ENCODE measurements around the gene C19orf12. TPM values are rescaled to one million over a fixed set of nuclear protein-coding genes. Genes with fewer than 3 reads are reported as not detected.

Gene C19orf12
- total RNA-seq (2021): 17.2 and 17.5 TPM in 2 replicates
- long read RNA-seq, transcript C19orf12-202 (4 exons, 578 nt): minor isoform, 14 of 74 reads
- long read RNA-seq, transcript C19orf12-201 (3 exons, 2,464 nt): major isoform, 40 of 74 reads
- long read RNA-seq, transcript C19orf12-204 (2 exons, 1,912 nt): minor isoform, 10 of 74 reads
- long read RNA-seq, partial matches to known transcripts: 3 of 74 reads
- long read RNA-seq, other reads (novel, unspliced or antisense): 4 of 74 reads

- no peak for TF ChIP-seq CTCF (conservative IDR thresholded peaks at IDR 0.05)
- Histone ChIP-seq H3K4ac (ENCODE audit: low read depth, low read length) (no peak within 1 kb of the TSS), H3T11ph (ENCODE audit: low read length) (no peak within 1 kb of the TSS), H2BK120ac (ENCODE audit: low read depth, low read length, poor library complexity, severe bottlenecking) (no peak within 1 kb of the TSS), H3K4me1 (ENCODE audit: insufficient read depth, low read length) (no peaks in the 10 kb centered on the region), H3K23me2 (ENCODE audit: insufficient read length, low read depth, low read length, poor library complexity, severe bottlenecking) (peaks cover 4% of the 10 kb centered on the region), H4K5ac (ENCODE audit: insufficient read length, low read depth, low read length) (no peak within 1 kb of the TSS), H3K18ac (ENCODE audit: insufficient read length, low read depth, low read length) (peak within 1 kb of the TSS; percentile 1), H2AFZ (ENCODE audit: low read length) (no peak within 1 kb of the TSS), H2BK15ac (ENCODE audit: low read depth, low read length) (no peak within 1 kb of the TSS), H3K4me2 (ENCODE audit: insufficient read depth, insufficient read length, low read length) (peak within 1 kb of the TSS; percentile 58), H2BK12ac (ENCODE audit: insufficient read length, low read depth, low read length) (no peak within 1 kb of the TSS), H2AK5ac (ENCODE audit: insufficient read length, low read length) (no peak within 1 kb of the TSS), H3K27me3 (ENCODE audit: insufficient read depth, low read length) (no peaks in the 10 kb centered on the region), H3K9ac (ENCODE audit: extremely low read depth, insufficient read length, low read length) (peak within 1 kb of the TSS; percentile 46), H4K91ac (ENCODE audit: insufficient read length, low read depth, low read length) (no peak within 1 kb of the TSS), H3K27ac (ENCODE audit: insufficient read length, low read depth, low read length) (no peak within 1 kb of the TSS), H3K79me1 (ENCODE audit: insufficient read depth, low read depth, low read length, poor library complexity, severe bottlenecking) (no peaks in the 10 kb centered on the region), H2BK5ac (ENCODE audit: insufficient read length, low read length) (no peak within 1 kb of the TSS), H3K56ac (ENCODE audit: insufficient read length, low read depth, low read length) (no peak within 1 kb of the TSS), H3K79me2 (ENCODE audit: insufficient read depth, low read length) (no peaks in the 10 kb centered on the region), H3K23ac (ENCODE audit: insufficient read length, low read depth, low read length) (no peak within 1 kb of the TSS), H4K8ac (replicated peaks; ENCODE audit: insufficient read length, low read depth, low read length) (no peak within 1 kb of the TSS), H3K9me3 (ENCODE audit: control insufficient read depth, low read depth, low read length) (no peaks in the 10 kb centered on the region), H4K20me1 (ENCODE audit: control insufficient read depth, insufficient read depth, insufficient read length) (no peaks in the 10 kb centered on the region), H3K14ac (ENCODE audit: insufficient read depth, low read length) (peak within 1 kb of the TSS; percentile 54), H2BK20ac (ENCODE audit: low read depth, low read length, poor library complexity, severe bottlenecking) (no peak within 1 kb of the TSS)
- DNase-seq: no peak
- Mint-ChIP-seq H3K27me3 (ENCODE audit: low read depth) (no peaks in the 10 kb centered on the region), H3K9me3 (no peaks in the 10 kb centered on the region), H3K36me3 (ENCODE audit: insufficient read depth in 1 of 3, low read depth in 3 of 3) (no peaks in the 10 kb centered on the region; a peak in 2 of 7 replicates), H3K4me3 (peak within 1 kb of the TSS; percentile 74 to 86), H3K27ac (peak within 1 kb of the TSS in 2 of 3 experiments; percentile 64 to 70; a peak in 2 of 7 replicates), H3K4me1 (peaks cover 24 to 32% of the 10 kb centered on the region in 2 experiments)
- no CpG with 5 or more reads among the region's 72 CpGs for WGBS (ENCODE audit: extremely low coverage, insufficient read length, low lambda C conversion rate)
Measured at GRCh38 chr19:29714953-29715700, at the start of gene C19orf12. Gene C19orf12, minus strand, starts transcription at chr19:29715261. Its CDS starts 6,848 bp downstream, at chr19:29708413.
